Stimulated activated effector memory CD8-positive, alpha-beta T cell treated with anti-CD3 and anti-CD28 coated beads, Interleukin-12 subunit alpha, Interleukin-12 subunit beta, amount 100 ng/mL, for 72 hours (primary cell): ENCODE measurements around the gene PCYOX1L.
"Not testable (repeated sequence)": the region's sequence is repeated elsewhere in the genome, so short reads cannot be mapped to it uniquely, and the experiment has no call there.

Experiments used
- ATAC-seq: fragments of 150-1000 bp; cut with Tn5 transposase; 2 replicates; pipeline ENCODE4 v1.10.0; 2021
- DNase-seq, 2 donors: peaks; one replicate each; pipeline ENCODE4 v3.0.0; 2021 to 2022; ENCODE audit warnings: low spot score in 2 of 2
- H3K27ac Mint-ChIP-seq: one replicate; pipeline ENCODE4 v1.8.0; 2022; ENCODE audit warnings: mild to moderate bottlenecking, mixed read lengths
- H3K36me3 Mint-ChIP-seq: one replicate; pipeline ENCODE4 v1.8.0; 2022; ENCODE audit warnings: mild to moderate bottlenecking, mixed read lengths
- H3K4me1 Mint-ChIP-seq: one replicate; pipeline ENCODE4 v1.8.0; 2022; ENCODE audit warnings: mixed read lengths
- H3K4me3 Mint-ChIP-seq: one replicate; pipeline ENCODE4 v1.8.0; 2022; ENCODE audit warnings: mild to moderate bottlenecking, mixed read lengths
- H3K9me3 Mint-ChIP-seq: one replicate; pipeline ENCODE4 v1.8.0; 2022; ENCODE audit warnings: mixed read lengths

The PCYOX1L gene

GRCh38 chr5:149382517-149383220 is 24.8 kb downstream of the PCYOX1L start:
- ATAC-seq (no peak), DNase-seq (no peak)
- Mint-ChIP-seq H3K4me1 (no peaks in the 10 kb centered on the region), H3K4me3 (no peak overlapping the region), H3K27ac (no peak overlapping the region), H3K36me3 (no peaks in the 10 kb centered on the region), H3K9me3 (no peaks in the 10 kb centered on the region)

- no peak overlapping the region for H3K4me3 Mint-ChIP-seq
- H3K36me3 Mint-ChIP-seq, result no peaks in the 10 kb centered on the region
- H3K9me3 Mint-ChIP-seq, result no peaks in the 10 kb centered on the region
- DNase-seq (no peak), ATAC-seq (no peak)
- no peak overlapping the region for H3K27ac Mint-ChIP-seq
- no peaks in the 10 kb centered on the region for H3K4me1 Mint-ChIP-seq
Observed at GRCh38 chr5:149383399-149383798, 25.6 kb downstream of the PCYOX1L start.

- ATAC-seq (no peak), DNase-seq (no peak)
- H3K9me3 Mint-ChIP-seq, result no peaks in the 10 kb centered on the region
- no peak overlapping the region for H3K27ac Mint-ChIP-seq
- no peaks in the 10 kb centered on the region for H3K36me3 Mint-ChIP-seq
- no peaks in the 10 kb centered on the region for H3K4me1 Mint-ChIP-seq
- no peak overlapping the region for H3K4me3 Mint-ChIP-seq
Observed at GRCh38 chr5:149386166-149386565, 28.3 kb downstream of the PCYOX1L start.

- no peak for ATAC-seq
- Mint-ChIP-seq H3K27ac (no peak overlapping the region), H3K4me3 (no peak overlapping the region), H3K9me3 (no peaks in the 10 kb centered on the region), H3K4me1 (no peaks in the 10 kb centered on the region), H3K36me3 (no peaks in the 10 kb centered on the region)
- DNase-seq, result no peak
Observed at GRCh38 chr5:149387081-149387631, 29.3 kb downstream of the PCYOX1L start.

- Mint-ChIP-seq H3K36me3 (no peaks in the 10 kb centered on the region), H3K4me3 (no peak overlapping the region), H3K4me1 (no peaks in the 10 kb centered on the region), H3K9me3 (no peaks in the 10 kb centered on the region), H3K27ac (no peak overlapping the region)
- DNase-seq, result no peak
- no peak for ATAC-seq
Observed at GRCh38 chr5:149387982-149388381, 30.1 kb downstream of the PCYOX1L start.

GRCh38 chr5:149388498-149389190 is 30.8 kb downstream of the PCYOX1L start:
- Mint-ChIP-seq H3K4me1 (no peaks in the 10 kb centered on the region), H3K9me3 (no peaks in the 10 kb centered on the region), H3K27ac (no peak overlapping the region), H3K4me3 (no peak overlapping the region), H3K36me3 (no peaks in the 10 kb centered on the region)
- ATAC-seq, result no peak
- DNase-seq, result no peak

GRCh38 chr5:149389552-149390495 is 32.0 kb downstream of the PCYOX1L start:
- no peaks in the 10 kb centered on the region for H3K36me3 Mint-ChIP-seq
- no peak for ATAC-seq
- DNase-seq, result no peak
- no peaks in the 10 kb centered on the region for H3K4me1 Mint-ChIP-seq
- no peaks in the 10 kb centered on the region for H3K9me3 Mint-ChIP-seq
- H3K4me3 Mint-ChIP-seq, result no peak overlapping the region
- H3K27ac Mint-ChIP-seq, result no peak overlapping the region

GRCh38 chr5:149391076-149391475 is 33.2 kb downstream of the PCYOX1L start:
- not testable (repeated sequence) for H3K4me3 Mint-ChIP-seq, H3K27ac Mint-ChIP-seq, H3K4me1 Mint-ChIP-seq, H3K9me3 Mint-ChIP-seq, ATAC-seq, DNase-seq, H3K36me3 Mint-ChIP-seq

- DNase-seq (no peak), ATAC-seq (no peak)
- no peaks in the 10 kb centered on the region for H3K9me3 Mint-ChIP-seq
- H3K4me1 Mint-ChIP-seq, result no peaks in the 10 kb centered on the region
- H3K36me3 Mint-ChIP-seq, result no peaks in the 10 kb centered on the region
- no peak overlapping the region for H3K4me3 Mint-ChIP-seq
- no peak overlapping the region for H3K27ac Mint-ChIP-seq
Observed at GRCh38 chr5:149391524-149391923, 33.7 kb downstream of the PCYOX1L start.

GRCh38 chr5:149392718-149393117 is 34.9 kb downstream of the PCYOX1L start:
- Mint-ChIP-seq H3K4me1 (no peaks in the 10 kb centered on the region), H3K36me3 (no peaks in the 10 kb centered on the region), H3K27ac (no peak overlapping the region), H3K9me3 (no peaks in the 10 kb centered on the region), H3K4me3 (no peak overlapping the region)
- DNase-seq (no peak), ATAC-seq (peak; percentile 94)

- not testable (repeated sequence) for H3K36me3 Mint-ChIP-seq, H3K9me3 Mint-ChIP-seq, ATAC-seq, H3K4me3 Mint-ChIP-seq, H3K27ac Mint-ChIP-seq, H3K4me1 Mint-ChIP-seq, DNase-seq
Observed at GRCh38 chr5:149394996-149395395, 37.1 kb downstream of the PCYOX1L start.

GRCh38 chr5:149397530-149397929 is 39.7 kb downstream of the PCYOX1L start:
- no peaks in the 10 kb centered on the region for H3K4me1 Mint-ChIP-seq
- no peak overlapping the region for H3K4me3 Mint-ChIP-seq
- no peak for ATAC-seq
- H3K9me3 Mint-ChIP-seq, result no peaks in the 10 kb centered on the region
- no peak overlapping the region for H3K27ac Mint-ChIP-seq
- H3K36me3 Mint-ChIP-seq, result no peaks in the 10 kb centered on the region
- DNase-seq, result no peak

- DNase-seq, H3K4me3 Mint-ChIP-seq, H3K9me3 Mint-ChIP-seq, ATAC-seq, H3K27ac Mint-ChIP-seq, H3K36me3 Mint-ChIP-seq, H3K4me1 Mint-ChIP-seq: not testable (repeated sequence)
Observed at GRCh38 chr5:149398747-149399266, 41.0 kb downstream of the PCYOX1L start.

GRCh38 chr5:149399775-149400174 is 41.9 kb downstream of the PCYOX1L start:
- H3K36me3 Mint-ChIP-seq, result no peaks in the 10 kb centered on the region
- no peak for DNase-seq
- H3K9me3 Mint-ChIP-seq, result no peaks in the 10 kb centered on the region
- ATAC-seq, result no peak
- no peak overlapping the region for H3K4me3 Mint-ChIP-seq
- no peak overlapping the region for H3K27ac Mint-ChIP-seq
- H3K4me1 Mint-ChIP-seq, result no peaks in the 10 kb centered on the region

GRCh38 chr5:149400304-149400703 is 42.5 kb downstream of the PCYOX1L start:
- H3K4me1 Mint-ChIP-seq, result no peaks in the 10 kb centered on the region
- H3K9me3 Mint-ChIP-seq, result no peaks in the 10 kb centered on the region
- no peaks in the 10 kb centered on the region for H3K36me3 Mint-ChIP-seq
- no peak overlapping the region for H3K27ac Mint-ChIP-seq
- DNase-seq (no peak), ATAC-seq (no peak)
- no peak overlapping the region for H3K4me3 Mint-ChIP-seq
